IMR-90 (cell line): ENCODE measurements around the gene HS3ST2.

Experiments used
- CHD1 ChIP-seq: IDR thresholded peaks from 2 replicates; pipeline ENCODE4 v1.6.1; 2012; ENCODE audit warnings: low read depth, low read length, improper control_type of control experiment
- MAZ ChIP-seq: IDR thresholded peaks from 2 replicates; pipeline ENCODE4 v1.6.1; 2012; ENCODE audit warnings: low read depth, mild to moderate bottlenecking, low read length, improper control_type of control experiment, moderate library complexity, borderline replicate concordance
- MXI1 ChIP-seq: IDR thresholded peaks from 2 replicates; pipeline ENCODE4 v1.6.1; 2012; ENCODE audit warnings: low read depth, mild to moderate bottlenecking, low read length, moderate library complexity, borderline replicate concordance
- NFE2L2 ChIP-seq: fragments of 150-350 bp; IDR thresholded peaks from 2 replicates; pipeline ENCODE4 v1.6.1; 2016; ENCODE audit warnings: low read depth, mild to moderate bottlenecking, low read length
- POLR2A ChIP-seq: IDR thresholded peaks from 2 replicates; pipeline ENCODE4 v1.6.1; 2012; ENCODE audit warnings: mild to moderate bottlenecking, low read depth, low read length
- RCOR1 ChIP-seq: IDR thresholded peaks from 2 replicates; pipeline ENCODE4 v1.6.1; 2012; ENCODE audit warnings: mild to moderate bottlenecking, low read length, improper control_type of control experiment; ENCODE audit not compliant: insufficient replicate concordance
- SMC3 ChIP-seq: fragments of 150-350 bp; IDR thresholded peaks from 2 replicates; pipeline ENCODE4 v1.6.1; 2016; ENCODE audit warnings: low read depth, mild to moderate bottlenecking, antibody characterized with exemption, low read length, moderate library complexity
- TF ChIP-seq, protein P1 (sequence below): conservative IDR thresholded peaks from 2 replicates; pipeline ENCODE4 v1.5.1; 2012; ENCODE audit warnings: mild to moderate bottlenecking, low read depth, low read length, improper control_type of control experiment
- TF ChIP-seq, protein P2 (sequence below): fragments of 150-350 bp; IDR thresholded peaks from 2 replicates; pipeline ENCODE4 v1.6.1; 2016; ENCODE audit warnings: low read depth, mild to moderate bottlenecking, low read length, moderate library complexity, borderline replicate concordance

DNA sequence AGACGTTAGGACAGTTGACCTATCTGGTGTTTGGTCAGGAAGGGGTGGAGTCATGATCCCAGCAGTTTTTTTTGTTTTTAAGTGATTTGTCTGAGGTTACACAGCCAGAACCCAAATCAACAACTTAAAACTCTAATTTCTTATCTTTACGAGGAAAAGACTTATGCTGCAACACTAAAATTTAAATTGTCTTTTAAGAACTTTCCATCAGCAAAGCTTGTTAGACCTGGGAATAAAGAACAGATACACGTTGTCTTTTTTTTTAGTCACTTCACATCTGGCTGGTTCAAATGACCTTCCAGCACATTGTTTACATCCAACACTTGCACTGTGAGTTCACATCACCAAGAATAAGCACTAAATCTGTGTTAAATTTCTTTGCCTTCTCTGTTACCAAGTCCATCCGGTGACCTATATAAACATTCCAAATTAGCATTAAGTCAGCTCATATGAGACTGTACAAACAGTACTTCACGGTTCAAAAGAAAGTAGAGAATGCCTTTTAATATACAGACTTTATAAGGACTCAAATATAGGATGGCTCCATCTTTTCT lies 115.0 kb downstream of the HS3ST2 start:
- TF ChIP-seq POLR2A (no peak), NFE2L2 (no peak), SMC3 (no peak), CHD1 (no peak), MAZ (no peak), RCOR1 (no peak), MXI1 (no peak)
- TF ChIP-seq, protein P1, sequence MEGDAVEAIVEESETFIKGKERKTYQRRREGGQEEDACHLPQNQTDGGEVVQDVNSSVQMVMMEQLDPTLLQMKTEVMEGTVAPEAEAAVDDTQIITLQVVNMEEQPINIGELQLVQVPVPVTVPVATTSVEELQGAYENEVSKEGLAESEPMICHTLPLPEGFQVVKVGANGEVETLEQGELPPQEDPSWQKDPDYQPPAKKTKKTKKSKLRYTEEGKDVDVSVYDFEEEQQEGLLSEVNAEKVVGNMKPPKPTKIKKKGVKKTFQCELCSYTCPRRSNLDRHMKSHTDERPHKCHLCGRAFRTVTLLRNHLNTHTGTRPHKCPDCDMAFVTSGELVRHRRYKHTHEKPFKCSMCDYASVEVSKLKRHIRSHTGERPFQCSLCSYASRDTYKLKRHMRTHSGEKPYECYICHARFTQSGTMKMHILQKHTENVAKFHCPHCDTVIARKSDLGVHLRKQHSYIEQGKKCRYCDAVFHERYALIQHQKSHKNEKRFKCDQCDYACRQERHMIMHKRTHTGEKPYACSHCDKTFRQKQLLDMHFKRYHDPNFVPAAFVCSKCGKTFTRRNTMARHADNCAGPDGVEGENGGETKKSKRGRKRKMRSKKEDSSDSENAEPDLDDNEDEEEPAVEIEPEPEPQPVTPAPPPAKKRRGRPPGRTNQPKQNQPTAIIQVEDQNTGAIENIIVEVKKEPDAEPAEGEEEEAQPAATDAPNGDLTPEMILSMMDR: no peak
- TF ChIP-seq, protein P2, sequence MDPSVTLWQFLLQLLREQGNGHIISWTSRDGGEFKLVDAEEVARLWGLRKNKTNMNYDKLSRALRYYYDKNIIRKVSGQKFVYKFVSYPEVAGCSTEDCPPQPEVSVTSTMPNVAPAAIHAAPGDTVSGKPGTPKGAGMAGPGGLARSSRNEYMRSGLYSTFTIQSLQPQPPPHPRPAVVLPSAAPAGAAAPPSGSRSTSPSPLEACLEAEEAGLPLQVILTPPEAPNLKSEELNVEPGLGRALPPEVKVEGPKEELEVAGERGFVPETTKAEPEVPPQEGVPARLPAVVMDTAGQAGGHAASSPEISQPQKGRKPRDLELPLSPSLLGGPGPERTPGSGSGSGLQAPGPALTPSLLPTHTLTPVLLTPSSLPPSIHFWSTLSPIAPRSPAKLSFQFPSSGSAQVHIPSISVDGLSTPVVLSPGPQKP: no peak
